GM19468 (cell line): Measurements from ENCODE around the gene AGBL4.

ENCODE experiments used
- ATAC-seq: cut with Tn5 transposase; IDR thresholded peaks from one replicate; pipeline ENCODE4 v1.9.1; 2021; ENCODE audit warnings: mild to moderate bottlenecking, moderate library complexity, moderate number of reproducible peaks; ENCODE audit not compliant: unreplicated experiment; ENCODE audit errors: extremely low read depth

The AGBL4 gene

GRCh38 chr1:48756683-48757316, 1267.0 kb downstream of the AGBL4 start:
- no peak for ATAC-seq

- ATAC-seq: no peak
These were observed 1270.5 kb downstream of the AGBL4 start for GRCh38 chr1:48753293-48753692.

- peak; percentile 75 for ATAC-seq
These were observed 1273.6 kb downstream of the AGBL4 start for GRCh38 chr1:48750109-48750508.

- ATAC-seq: no peak
These were observed 1274.7 kb downstream of the AGBL4 start for GRCh38 chr1:48749068-48749467.

- no peak for ATAC-seq
These were observed 1276.8 kb downstream of the AGBL4 start for GRCh38 chr1:48746906-48747305.

GRCh38 chr1:48744032-48744431, 1279.7 kb downstream of the AGBL4 start:
- ATAC-seq: no peak

GRCh38 chr1:48743480-48743879, 1280.3 kb downstream of the AGBL4 start:
- no peak for ATAC-seq

GRCh38 chr1:48741380-48741779, 1282.4 kb downstream of the AGBL4 start:
- no peak for ATAC-seq

GRCh38 chr1:48740621-48741020, 1283.1 kb downstream of the AGBL4 start:
- no peak for ATAC-seq

GRCh38 chr1:48739091-48739490, 1284.7 kb downstream of the AGBL4 start:
- ATAC-seq: no peak

- ATAC-seq: no peak
These were observed 1285.4 kb downstream of the AGBL4 start for GRCh38 chr1:48738356-48738755.

GRCh38 chr1:48735796-48736195, 1288.0 kb downstream of the AGBL4 start:
- ATAC-seq: no peak

GRCh38 chr1:48730164-48730910, 1293.4 kb downstream of the AGBL4 start:
- ATAC-seq: no peak

- no peak for ATAC-seq
These were observed 1295.2 kb downstream of the AGBL4 start for GRCh38 chr1:48728584-48728983.

- ATAC-seq: no peak
These were observed 1297.1 kb downstream of the AGBL4 start for GRCh38 chr1:48726557-48727215.

GRCh38 chr1:48726139-48726538, 1297.6 kb downstream of the AGBL4 start:
- ATAC-seq: no peak

GRCh38 chr1:48725341-48726046, 1298.3 kb downstream of the AGBL4 start:
- ATAC-seq: no peak

GRCh38 chr1:48720929-48721328, 1302.8 kb downstream of the AGBL4 start:
- ATAC-seq: no peak

GRCh38 chr1:48718705-48719104, 1305.0 kb downstream of the AGBL4 start:
- no peak for ATAC-seq

- no peak for ATAC-seq
These were observed 1305.6 kb downstream of the AGBL4 start for GRCh38 chr1:48718116-48718630.

- ATAC-seq: no peak
These were observed 1306.7 kb downstream of the AGBL4 start for GRCh38 chr1:48717082-48717481.
